Erythroblast (primary cell): ENCODE measurements around the gene PDLIM5.

Experiments
- GATA1 ChIP-seq: IDR thresholded peaks from 2 replicates; pipeline ENCODE4 v1.6.1; 2011; ENCODE audit warnings: low read depth, mild to moderate bottlenecking, control low read depth, low read length, moderate library complexity
- POLR2A ChIP-seq: IDR thresholded peaks from 2 replicates; pipeline ENCODE4 v1.6.1; 2011; ENCODE audit warnings: mild to moderate bottlenecking, low read length

- TF ChIP-seq POLR2A (no peak), GATA1 (no peak)
These were observed 12.0 kb downstream of the PDLIM5 start for GRCh38 chr4:94463771-94464170.
